RPMI7951 (cell line): ENCODE results near the gene SLC7A8. TPM values are rescaled to one million over a fixed set of nuclear protein-coding genes. Genes with fewer than 3 reads are reported as not detected.
"Not testable (repeated sequence)": the region's sequence is repeated elsewhere in the genome, so short reads cannot be mapped to it uniquely, and the experiment has no call there.

ENCODE experiments used
- DNase-seq: peaks from one replicate; pipeline ENCODE4 v3.0.0-alpha.2; 2012; ENCODE audit warnings: low read depth
- total RNA-seq: library from RNA; depleted of rRNA; stranded (reverse); fragments of >200 nt; shearing (Covaris generic); gene quantifications from 2 replicates; pipeline ENCODE4 v1.2.3, GENCODE V29; 2014; rRNA removed

The SLC7A8 gene
- total RNA-seq = 1.6 and 2.8 TPM in 2 replicates

DNA sequence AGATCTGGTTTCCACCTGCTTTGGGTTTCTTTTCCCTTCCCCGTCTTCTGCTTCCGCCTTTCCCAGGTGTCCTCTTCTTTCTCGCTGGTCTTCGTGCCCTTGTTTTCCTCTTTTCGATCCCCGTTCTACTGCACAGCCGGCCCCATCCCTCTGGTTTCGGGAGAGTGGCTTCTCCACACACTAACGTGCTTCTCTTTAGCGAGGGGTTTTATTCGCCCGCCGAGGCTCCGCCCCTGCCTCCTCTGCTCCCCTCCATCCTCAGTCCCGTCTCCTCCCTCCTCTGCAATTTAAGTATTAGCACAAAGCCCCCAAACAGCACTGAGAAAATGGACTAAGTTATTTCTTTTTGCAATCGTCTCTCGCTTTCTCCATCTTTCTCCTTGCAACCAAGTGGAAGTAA is at the start of gene SLC7A8:
Gene SLC7A8 (minus strand): TSS at position 182 of the 400 bp plus-strand sequence. CDS start 746 bp downstream, outside the sequence.
- DNase-seq = no peak

DNA sequence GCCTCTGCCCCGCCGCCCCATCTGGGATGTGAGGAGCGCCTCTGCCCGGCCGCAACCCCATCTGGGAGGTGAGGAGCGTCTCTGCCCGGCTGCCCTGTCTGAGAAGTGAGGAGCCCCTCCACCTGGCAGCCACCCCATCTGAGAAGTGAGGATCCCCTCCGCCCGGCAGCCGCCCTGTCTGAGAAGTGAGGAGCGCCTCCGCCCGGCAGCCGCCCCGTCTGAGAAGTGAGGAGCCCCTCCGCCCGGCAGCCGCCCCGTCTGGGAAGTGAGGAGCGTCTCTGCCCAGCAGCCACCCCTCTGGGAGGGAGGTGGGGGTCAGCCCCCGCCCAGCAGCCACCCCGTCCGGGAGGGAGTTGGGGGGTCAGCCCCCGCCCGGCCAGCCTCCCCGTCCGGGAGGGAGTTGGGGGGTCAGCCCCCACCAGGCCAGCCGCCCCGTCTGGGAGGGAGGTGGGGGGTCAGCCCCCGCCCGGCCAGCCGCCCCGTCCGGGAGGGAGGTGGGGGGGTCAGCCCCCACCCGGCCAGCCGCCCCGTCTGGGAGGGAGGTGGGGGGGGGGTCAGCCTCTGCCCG is 48.9 kb upstream of the SLC7A8 start:
- DNase-seq = not testable (repeated sequence)

DNA sequence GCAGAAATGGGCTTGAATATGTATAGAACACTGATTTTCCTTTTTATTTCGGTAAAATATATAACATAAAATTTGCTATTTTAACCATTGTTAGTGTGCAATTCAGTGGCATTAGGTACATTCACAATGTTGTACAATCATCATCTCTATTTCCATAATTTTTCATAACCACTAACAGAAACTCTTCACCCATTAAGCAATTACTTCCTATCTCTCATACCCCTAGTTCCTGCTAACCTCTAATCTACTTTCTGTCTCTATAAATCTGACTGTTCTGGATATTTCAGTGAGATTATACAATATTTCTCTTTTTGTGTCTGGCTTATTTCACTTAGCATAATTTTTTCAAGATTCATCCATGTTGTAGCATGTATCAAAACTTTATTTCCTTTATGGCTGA is 45.4 kb upstream of the SLC7A8 start:
- DNase-seq = no peak

DNA sequence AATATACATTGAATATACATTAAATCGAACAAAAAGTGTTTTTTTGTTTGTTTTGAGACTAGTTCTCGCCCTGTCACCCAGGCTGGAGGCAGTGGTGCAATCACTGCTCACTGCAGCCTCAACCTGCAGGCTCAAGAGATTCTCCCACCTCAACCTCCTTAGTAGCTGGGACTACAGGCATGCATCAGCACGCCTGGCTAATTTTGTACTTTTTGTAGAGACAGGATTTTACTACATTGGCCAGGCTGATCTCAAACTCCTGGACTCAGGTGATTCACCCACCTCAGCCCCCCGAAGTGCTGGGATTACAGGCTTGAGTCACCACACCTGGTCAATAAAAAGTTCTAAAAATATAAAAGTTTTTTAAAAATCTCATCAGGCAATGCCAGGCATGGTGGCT is 44.1 kb upstream of the SLC7A8 start:
- no peak for DNase-seq

DNA sequence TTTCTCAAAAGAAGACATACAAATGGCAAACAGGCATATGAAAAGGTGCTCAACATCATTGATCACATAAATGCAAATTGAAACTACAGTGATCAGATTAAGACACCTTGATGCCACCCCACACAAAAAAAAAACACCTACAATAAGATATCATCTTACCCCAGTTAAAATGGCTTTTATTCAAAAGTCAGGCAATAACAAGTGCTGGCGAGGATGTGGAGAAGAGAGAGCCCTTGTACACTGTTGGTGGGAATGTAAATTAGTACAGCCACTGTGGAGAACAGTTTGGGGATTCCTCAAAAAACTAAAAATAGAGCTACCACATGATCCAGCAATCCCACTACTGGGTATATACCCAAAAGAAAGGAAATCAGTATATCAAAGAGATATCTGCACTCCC is 41.5 kb upstream of the SLC7A8 start:
- not testable (repeated sequence) for DNase-seq

DNA sequence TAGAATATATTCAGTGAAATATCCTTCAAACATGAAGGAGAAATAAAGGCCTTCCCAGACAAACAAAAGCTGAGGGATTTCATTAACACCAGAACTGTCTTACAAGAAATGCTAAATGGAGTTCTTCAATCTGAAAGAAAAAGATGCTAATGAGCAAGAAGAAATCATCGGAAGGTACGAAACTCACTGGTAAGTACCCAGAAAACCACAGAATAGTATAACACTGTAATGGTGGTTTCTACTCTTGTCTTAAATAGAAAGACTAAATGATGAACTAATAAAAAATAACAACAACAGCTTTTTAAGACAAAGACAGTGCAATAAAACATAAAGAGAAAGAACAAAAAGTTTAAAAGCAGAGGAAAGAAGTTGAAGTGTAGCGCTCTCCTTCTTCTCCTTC is 35.6 kb upstream of the SLC7A8 start:
- no peak for DNase-seq

DNA sequence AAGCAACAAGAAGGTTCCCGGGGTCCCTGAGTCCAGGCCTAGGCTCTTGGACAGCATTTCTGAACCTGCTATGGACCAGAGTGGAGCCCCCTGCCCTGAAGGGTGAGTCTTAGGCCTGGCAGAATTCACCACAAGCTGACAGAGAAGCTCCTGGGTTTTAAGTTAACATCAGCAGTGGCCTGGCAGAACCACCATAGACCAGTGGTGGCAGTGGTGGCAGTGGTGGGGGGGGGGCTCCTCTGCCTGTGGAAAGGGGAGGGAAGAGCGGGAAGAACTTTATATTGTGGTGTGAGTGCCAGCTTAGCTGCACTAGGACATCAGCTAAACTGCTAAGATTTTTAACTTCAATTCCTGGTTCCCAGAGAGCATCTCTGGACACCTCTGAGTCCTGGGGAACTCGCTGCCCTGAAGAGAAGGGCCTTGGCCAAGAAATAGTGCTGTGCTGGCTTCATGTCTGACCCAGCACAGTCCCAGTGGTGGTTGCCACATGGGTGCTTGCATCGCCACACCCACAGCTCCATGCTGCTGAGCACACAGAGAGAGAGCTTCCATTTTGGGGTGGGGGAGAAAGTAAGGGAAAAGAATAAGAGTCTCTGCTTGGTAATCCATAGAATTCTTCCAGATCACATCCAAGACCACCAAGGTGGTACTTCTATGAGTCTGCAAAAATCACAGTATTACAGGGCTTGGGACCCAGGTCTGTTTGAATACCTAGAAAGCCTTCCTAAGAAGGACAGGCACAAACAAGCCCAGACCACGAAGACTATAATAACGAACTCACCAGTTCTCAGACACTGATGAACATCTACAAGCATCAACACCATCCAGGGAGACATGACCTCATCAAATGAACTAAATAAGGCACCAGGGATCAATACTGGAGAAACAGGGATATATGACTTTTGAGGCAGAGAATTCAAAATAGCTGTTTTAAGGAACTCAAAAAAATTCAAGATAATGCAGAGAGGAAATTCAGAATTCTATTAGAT is 33.9 kb upstream of the SLC7A8 start:
- no peak for DNase-seq

DNA sequence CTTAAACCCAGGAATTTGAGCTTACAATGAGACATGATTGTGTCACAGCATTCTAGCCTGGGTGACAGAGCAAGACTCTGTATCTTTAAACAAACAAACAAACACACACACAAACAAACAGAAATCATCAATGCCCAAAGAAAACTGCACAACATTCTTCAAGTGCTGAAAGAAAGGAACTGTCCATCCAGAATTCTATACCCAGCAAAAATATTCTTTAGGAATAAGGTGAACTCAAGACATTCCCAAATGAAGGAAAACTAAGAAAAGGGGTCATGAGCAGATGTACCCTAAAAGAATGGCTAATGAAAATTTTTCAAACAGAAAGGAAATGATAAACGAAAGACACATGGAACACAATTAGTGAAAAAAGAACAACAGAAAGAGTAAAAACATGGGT is 32.0 kb upstream of the SLC7A8 start:
- no peak for DNase-seq

DNA sequence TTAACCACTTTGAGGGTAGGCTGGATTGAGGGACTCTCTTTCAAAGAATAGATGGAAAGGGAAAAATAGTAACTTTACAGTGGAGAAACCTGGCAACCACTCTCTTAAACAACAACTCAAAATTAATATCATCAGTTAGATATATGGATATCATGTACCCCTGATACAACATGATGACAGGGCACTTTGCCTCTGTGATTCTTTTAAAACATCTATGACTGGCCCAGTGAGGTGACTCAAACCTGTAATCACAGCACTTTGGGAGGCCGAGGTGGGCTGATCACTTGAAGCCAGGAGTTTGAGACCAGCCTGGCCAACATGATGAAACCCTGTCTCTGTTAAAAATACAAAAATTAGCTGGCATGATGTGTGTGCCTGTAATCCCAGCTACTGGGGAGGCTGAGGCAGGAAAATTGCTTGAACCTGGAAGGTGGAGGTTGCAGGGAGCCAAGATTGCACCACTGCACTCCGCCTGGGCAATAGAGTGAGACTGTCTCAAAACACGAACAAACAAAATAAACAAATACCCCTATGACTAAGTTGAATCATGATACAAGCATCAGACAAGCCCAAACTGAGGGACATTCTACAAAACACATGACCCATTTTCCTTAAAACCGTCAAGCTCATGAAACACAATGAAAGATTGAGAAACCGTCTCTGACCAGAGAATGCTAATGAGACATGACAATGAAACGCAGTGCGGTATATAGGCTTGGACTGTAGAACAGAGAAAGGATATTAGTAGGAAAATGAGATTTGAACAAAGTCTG is 26.4 kb upstream of the SLC7A8 start:
- DNase-seq = peak; percentile 30

DNA sequence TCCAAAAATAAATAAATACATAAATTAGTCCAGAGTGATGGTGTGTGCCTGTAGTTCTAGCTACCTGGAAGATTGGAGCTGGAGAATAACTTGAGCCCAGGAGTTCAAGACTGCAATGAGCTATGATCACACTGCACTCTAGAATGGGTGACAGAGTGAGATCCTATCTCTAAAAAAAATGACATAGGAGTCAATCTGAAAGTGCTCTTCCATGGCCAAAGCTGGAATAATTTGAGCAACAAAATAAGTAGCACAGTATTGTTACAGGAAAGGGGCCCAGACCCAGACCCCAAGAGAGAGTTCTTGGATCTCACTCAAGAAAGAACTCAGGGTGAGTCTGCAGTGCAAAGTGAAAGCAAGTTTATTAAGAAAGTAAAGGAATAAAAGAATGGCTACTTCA is 24.9 kb upstream of the SLC7A8 start:
- DNase-seq = no peak

DNA sequence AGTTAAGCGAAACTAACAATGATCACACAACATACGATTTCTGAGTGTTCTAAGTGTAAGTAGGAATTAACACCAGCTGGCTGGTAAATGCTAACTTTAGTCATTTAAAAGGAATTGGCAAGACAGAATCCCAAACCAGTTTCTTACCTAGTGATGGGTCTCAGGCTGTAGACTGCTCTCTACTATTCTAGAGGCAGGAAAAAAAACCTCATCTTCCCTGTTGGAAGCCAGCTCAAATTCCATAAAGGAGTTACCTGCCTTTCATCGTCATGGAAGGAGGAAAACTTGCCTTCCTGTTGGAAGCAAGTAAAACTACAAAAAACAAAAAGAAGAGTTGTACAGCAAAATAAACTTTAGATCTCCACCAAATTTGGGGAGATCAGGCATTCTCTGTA is 23.7 kb upstream of the SLC7A8 start:
- no peak for DNase-seq

DNA sequence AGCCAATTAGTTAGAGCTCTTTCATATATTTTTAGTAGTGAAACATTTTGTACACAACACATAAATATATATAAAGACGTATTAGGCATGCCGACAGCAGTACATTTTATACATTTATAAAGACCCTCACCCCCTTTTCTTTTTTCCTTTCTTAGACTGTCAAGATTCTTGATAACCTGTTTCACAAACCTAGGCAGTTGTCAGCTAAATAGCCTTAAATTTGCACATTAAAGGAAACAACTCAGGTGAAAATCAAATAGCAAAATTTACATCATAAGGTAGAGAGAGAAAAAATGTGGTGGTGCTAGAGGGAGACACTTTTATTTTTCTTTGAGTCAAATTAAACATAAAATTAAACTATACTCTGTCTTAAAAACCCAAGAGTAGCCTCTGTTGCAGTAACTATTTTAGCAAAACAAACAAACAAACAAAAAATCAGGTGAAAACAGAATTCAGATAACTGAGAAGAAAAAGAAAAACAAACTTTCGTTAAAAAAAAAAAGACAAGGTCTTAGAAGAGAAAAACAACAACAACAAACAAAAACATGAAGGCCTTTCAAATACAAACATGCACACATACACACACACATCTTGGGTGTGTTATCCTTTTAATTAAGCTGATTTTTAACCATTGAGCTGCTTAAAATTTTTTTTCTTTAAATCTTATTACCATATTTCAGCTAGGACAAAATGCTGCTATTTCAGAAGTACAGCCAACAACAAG is 23.1 kb upstream of the SLC7A8 start:
- no peak for DNase-seq

DNA sequence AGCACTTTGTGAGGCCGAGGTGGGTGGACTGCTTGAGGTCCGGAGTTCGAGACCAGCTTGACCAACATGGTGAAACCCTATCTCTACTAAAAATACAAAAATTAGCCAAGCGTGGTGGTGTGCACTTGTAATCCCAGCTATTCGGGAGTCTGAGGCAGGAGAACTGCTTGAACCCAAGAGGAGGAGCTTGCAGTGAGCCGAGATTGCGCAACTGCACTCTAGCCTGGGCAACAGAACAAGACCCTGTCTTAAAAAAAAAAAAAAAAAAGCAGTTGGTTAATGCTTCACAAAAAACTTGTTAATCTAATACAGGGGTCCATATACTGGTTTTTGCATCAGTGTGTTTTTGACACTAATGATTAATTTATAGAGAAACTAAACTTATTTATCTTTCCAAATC is 18.5 kb upstream of the SLC7A8 start:
- DNase-seq = no peak

DNA sequence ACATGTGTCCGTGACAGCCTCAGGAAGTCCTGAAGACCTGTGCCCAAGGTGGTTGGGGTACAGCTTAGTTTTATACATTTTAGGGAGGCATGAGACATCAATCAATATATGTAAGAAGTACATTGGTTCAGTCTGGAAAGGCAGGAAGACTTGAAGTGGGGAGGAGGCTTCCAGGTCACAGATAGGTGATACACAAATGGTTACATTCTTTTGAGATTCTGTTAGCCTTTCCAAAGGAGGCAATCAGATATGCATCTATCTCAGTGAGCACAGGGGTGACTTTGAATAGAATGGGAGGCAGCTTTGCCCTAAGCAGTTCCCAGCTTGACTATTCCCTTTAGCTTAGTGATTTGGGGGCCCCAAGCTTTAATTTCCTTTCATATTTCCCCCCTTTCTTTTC is 15.7 kb upstream of the SLC7A8 start:
- DNase-seq = not testable (repeated sequence)

DNA sequence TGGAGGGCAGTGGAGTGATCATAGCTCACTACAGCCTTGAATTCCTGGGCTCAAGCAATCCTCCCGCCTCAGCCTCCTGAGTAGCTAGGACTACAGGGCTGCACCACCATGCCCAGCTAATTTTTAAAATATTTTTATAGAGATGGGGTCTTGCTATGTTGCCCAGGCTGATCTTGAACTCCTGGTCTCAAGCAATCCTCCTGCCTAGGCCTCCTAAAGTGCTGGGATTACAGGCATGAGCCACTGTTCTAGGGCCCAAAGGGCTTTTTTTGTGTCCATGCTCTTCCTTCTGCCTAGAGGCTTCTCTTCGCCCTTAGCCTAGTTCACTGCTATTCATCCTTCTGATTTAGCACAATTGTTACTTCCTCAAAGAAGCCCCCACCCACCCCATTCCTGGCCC is 13.0 kb upstream of the SLC7A8 start:
- DNase-seq = not testable (repeated sequence)

DNA sequence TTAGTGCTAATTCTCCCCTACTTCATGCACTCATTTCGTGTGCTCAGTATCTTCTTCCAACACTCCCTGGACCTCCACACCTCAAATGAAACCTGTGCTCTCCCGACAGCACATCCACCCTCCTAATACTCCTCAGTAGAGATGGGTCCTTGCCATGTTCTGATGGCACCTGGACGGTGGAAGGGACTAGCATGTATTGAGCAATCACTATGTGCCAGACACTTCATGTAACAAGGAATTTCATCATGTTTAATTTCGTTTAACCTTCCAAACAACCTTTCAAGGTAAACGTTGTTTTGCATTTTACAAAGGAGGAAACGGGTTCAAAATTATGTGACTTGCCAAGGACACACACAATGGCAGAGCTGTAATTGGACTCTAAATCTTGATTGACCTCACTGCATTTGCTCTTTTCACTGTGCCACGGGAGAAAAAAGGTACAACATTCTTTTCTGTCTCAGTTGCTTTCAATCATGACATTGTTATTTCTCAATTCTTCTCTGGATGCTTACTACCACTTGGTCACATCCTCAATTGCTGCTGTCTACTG is 12.2 kb upstream of the SLC7A8 start:
- no peak for DNase-seq

DNA sequence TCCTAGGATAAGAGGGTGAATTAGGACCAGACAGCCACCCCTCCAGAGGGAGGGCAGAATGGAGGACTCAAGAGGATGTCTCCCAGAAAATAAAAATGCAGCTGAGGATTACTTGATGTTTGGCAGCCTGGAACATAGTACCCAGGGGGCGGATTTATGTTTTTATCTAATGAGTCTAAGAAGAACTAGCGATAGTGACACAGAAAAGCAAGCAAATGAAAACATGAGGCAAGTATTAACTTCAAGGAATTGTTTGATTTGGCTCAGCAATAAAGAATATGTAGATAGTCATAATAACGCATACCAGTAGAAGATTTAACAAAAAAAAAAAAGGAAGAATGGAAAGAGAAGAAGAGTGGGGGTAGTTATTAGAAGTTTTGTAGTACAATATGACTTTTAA is 10.0 kb upstream of the SLC7A8 start:
- DNase-seq = no peak

DNA sequence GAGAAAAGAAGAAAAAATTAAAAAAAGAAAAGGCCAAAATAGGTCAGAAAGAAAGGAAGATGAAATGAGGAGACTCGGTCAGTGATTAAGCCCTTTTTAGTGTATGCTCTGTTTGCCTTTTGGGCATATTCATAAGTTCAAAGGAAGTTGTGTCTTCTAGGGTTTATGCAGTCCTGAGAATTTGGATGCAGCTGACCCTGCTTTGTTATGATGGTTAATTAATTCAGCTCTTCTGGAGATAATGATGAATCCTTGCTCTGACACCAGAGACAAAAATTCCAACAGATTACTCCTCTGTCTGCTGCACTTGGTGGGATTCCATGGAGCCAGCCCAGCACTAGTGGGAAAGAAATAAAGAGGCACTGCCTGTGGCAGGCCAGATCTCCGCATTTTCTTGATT is 4.5 kb upstream of the SLC7A8 start:
- no peak for DNase-seq

DNA sequence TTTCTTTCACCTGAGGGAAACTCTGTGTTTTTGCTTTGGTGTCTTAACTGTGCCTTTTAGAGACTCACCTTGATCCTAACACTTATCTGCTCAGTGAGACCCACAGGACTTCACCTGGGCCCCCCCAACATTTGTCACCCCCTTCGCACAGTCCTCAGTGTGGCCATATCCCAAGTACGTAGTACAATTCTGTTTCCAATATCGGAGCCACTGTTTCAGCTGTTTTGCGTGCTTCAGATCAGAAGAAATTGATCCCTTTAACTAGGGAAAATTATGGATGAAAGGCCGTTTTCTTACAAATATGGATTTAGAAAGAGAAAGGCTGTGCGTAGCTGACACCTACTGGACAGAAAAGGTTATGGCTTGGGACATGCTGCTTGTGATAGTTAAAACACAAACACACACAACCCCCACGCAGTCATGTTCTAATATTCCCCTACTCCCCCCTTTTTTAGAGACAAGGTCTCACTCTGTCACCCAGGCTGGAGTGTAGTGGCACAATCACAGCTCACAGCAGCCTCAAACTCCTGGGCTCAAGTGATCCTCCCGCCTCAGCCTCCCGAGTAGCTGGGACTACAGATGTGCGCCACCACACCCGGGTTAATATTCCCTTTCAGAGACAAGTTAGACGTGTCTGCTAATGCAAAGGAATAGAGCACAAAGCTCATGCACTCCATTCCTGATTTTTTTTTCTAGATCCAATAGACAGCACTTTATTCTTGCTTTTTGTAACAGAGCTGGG is 3.6 kb upstream of the SLC7A8 start:
- peak; percentile 50 for DNase-seq

DNA sequence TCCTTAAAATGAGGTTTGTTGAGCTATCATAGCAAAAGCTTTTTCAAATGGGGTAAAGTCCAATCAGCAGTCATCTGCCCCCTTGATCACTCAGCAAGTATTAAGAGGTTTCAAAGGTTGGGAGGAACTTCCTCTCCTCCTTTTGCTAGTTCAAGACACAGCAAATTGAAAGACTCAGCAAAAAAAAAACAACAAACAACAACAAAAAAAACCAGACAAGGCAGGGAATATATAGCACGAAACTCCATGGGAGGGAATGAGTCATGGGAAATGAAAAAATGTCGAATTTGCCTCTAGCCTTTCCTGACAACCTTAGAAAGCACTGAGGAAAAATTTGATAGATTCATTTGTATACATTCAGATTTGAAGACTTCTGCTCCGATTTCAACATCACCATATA is 1.6 kb upstream of the SLC7A8 start:
- DNase-seq = peak; percentile 33

DNA sequence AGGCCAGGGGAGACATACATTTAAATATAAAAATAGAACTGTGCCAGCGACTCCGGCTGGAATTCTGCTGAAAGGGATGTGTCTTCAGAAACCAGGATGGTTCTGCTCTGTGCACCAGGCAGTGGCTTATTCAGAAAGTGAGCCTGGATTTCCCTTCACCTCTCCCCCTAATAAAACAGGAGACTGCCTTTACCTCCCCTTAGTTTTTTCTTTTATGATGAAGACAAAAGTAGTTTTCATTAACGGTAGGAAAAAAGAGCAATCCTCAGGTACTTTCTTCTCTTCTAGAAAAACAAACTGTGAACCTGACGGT is 346 bp downstream of the SLC7A8 start:
- no peak for DNase-seq
